DND-41 (cell line): ENCODE data around the gene ZNF330.

Source experiments
- ATAC-seq: fragments of 200-7000 bp; cut with Tn5 transposase; 3 replicates; pipeline ENCODE4 v1.9.1; 2021; ENCODE audit warnings: low read depth; ENCODE audit not compliant: insufficient read depth
- DNase-seq: peaks from one replicate; pipeline ENCODE4 v3.0.0-alpha.2; 2020
- H2AFZ ChIP-seq: 2 replicates; pipeline ENCODE4 v1.6.0; 2012; ENCODE audit warnings: low read depth, low read length
- H3K27ac ChIP-seq: 2 replicates; pipeline ENCODE4 v1.5.1; 2012; ENCODE audit warnings: low read length, inconsistent platforms
- H3K27me3 ChIP-seq: fragments of 200-600 bp; sonication (generic); 2 replicates; pipeline ENCODE4 v1.6.0; 2012; ENCODE audit warnings: low read length, mild to moderate bottlenecking, inconsistent platforms; ENCODE audit not compliant: insufficient read depth, poor library complexity
- H3K36me3 ChIP-seq: 2 replicates; pipeline ENCODE4 v1.5.1; 2012; ENCODE audit warnings: low read length, inconsistent platforms; ENCODE audit not compliant: insufficient read depth
- H3K4me1 ChIP-seq: 2 replicates; pipeline ENCODE4 v1.5.1; 2012; ENCODE audit warnings: mild to moderate bottlenecking, low read length; ENCODE audit not compliant: insufficient read depth
- H3K4me2 ChIP-seq: 2 replicates; pipeline ENCODE4 v1.6.0; 2012; ENCODE audit warnings: mild to moderate bottlenecking, moderate library complexity, low read length, inconsistent platforms; ENCODE audit not compliant: insufficient read depth
- H3K4me3 ChIP-seq, 2 experiments: fragments of 200-600 bp in 1 of 2; shearing (Covaris generic) in 1 of 2; 2 replicates each; pipeline ENCODE4 v1.5.1; 2012 to 2016; ENCODE audit warnings: inconsistent platforms in 2 of 2, low read length in 2 of 2, mild to moderate bottlenecking in 2 of 2, low read depth in 1 of 2, moderate library complexity in 1 of 2
- H3K79me2 ChIP-seq: 2 replicates; pipeline ENCODE4 v1.6.0; 2012; ENCODE audit warnings: low read length, inconsistent platforms; ENCODE audit not compliant: insufficient read depth
- H3K9ac ChIP-seq: 2 replicates; pipeline ENCODE4 v1.6.0; 2012; ENCODE audit warnings: low read depth, mild to moderate bottlenecking, inconsistent platforms, low read length, moderate library complexity
- H3K9me3 ChIP-seq: 2 replicates; pipeline ENCODE4 v1.5.1; 2012; ENCODE audit warnings: low read length, moderate library complexity, mild to moderate bottlenecking, inconsistent platforms; ENCODE audit not compliant: insufficient read depth, severe bottlenecking
- H4K20me1 ChIP-seq: 2 replicates; pipeline ENCODE4 v1.6.0; 2012; ENCODE audit warnings: low read length; ENCODE audit not compliant: insufficient read depth
- CTCF ChIP-seq: IDR thresholded peaks from 2 replicates; pipeline ENCODE4 v1.5.1; 2012; ENCODE audit warnings: borderline replicate concordance, low read length, moderate library complexity, mild to moderate bottlenecking; ENCODE audit not compliant: poor library complexity, severe bottlenecking; ENCODE audit errors: extremely low read depth
- EZH2 ChIP-seq: IDR thresholded peaks from 3 replicates; pipeline ENCODE4 v1.6.1; 2012; ENCODE audit warnings: borderline replicate concordance, low read depth, mild to moderate bottlenecking, moderate library complexity, low read length, inconsistent platforms; ENCODE audit not compliant: severe bottlenecking

Gene ZNF330

DNA sequence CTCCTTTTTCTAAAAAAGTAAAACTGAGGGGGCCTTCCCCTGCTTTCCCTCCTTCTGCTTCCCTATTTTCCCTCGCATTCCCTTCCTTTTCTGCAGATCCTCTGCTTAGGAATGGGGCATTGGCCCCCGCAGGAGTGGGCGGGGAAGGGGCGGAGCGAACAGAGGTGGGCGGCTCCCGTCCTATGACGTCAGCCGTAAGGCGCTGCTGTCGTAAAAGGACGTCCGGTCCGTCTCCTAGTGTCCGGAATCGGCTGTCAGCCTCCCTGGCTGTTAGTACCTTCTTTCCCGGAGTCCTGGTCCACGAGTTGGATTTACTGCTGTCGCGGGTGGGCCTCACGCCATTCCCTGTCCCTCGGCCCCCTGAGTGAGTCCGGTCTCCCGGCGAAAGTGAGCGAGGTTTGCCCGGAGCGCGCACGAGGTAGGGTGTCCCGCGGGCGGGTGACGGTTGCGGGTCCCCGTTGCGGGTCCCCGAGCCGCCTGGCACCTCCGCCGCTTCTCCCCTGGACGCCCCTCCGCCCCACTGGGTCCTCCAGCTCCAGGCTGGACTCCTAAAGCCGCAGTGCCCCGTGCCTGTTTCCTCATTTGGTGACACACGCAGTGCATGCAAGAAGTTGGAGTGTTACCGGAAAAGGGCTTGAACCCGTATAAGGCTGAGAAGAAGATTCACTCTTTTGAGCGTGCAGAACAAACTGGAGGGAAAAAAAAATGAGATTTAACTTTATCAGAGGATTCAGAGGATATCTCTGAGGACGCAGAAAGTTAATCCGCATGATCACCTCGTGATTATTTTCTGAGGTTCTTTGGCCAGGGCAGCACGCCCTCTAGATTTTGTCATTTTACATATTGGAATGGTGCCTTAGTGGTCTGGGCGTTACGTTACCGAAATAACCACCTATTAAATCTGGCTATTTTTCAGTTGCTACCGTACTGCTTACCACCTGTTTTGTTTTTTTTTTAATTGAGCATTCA lies at the start of gene ZNF330:
Gene ZNF330, plus strand, starts transcription at position 205 of the 969 bp plus-strand sequence. CDS start 1,477 bp downstream, outside the sequence.
- Histone ChIP-seq H2AFZ (peak within 1 kb of the TSS; percentile 97), H3K36me3 (peaks cover 37% of the 10 kb centered on the region), H3K79me2 (peaks cover 41% of the 10 kb centered on the region), H3K9me3 (no peaks in the 10 kb centered on the region), H3K4me3 (peak within 1 kb of the TSS; percentile 57 to 88), H3K4me2 (peak within 1 kb of the TSS; percentile 68), H4K20me1 (peaks cover 5% of the 10 kb centered on the region; the same call in 1 of the 2 replicates), H3K4me1 (peaks cover 27% of the 10 kb centered on the region), H3K27me3 (no peaks in the 10 kb centered on the region), H3K9ac (peak within 1 kb of the TSS; percentile 83), H3K27ac (peak within 1 kb of the TSS; percentile 89)
- ATAC-seq (peak; percentile 87), DNase-seq (peak; percentile 87)
- TF ChIP-seq CTCF (peak; percentile 43), EZH2 (no peak)

DNA sequence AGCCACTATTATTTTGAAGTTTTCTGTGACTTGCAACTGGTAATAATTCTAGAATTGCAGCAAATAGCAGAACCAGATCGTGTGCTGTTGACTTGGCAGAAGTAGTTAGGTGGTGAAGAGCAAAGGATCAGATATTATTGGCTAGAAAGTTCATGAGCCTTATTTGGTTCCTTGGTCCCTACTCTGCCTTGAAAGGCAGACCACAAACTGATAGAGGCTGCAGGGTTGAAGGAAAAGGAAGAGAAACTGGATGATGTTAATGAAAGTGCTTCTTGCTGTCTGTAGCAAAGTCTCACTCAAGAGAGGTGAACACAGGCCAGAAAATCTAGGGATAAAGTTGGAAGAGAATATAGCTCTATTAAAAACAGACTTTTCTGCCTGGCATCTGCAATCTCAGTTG lies 46.2 kb upstream of the ZNF330 start:
- Histone ChIP-seq H3K9me3 (no peaks in the 10 kb centered on the region), H3K36me3 (no peaks in the 10 kb centered on the region), H3K27ac (no peak overlapping the region), H4K20me1 (no peaks in the 10 kb centered on the region), H3K79me2 (no peaks in the 10 kb centered on the region), H3K27me3 (peaks cover 2% of the 10 kb centered on the region), H2AFZ (no peak overlapping the region), H3K4me1 (no peaks in the 10 kb centered on the region), H3K9ac (no peak overlapping the region), H3K4me3 (no peak overlapping the region), H3K4me2 (no peak overlapping the region)
- DNase-seq (no peak), ATAC-seq (no peak)
- TF ChIP-seq EZH2 (no peak), CTCF (no peak)

- Histone ChIP-seq H3K27me3 (peaks cover 2% of the 10 kb centered on the region), H3K9me3 (no peaks in the 10 kb centered on the region), H3K9ac (no peak overlapping the region), H3K27ac (no peak overlapping the region), H2AFZ (no peak overlapping the region), H3K4me1 (no peaks in the 10 kb centered on the region), H3K79me2 (no peaks in the 10 kb centered on the region), H3K4me3 (no peak overlapping the region), H4K20me1 (no peaks in the 10 kb centered on the region), H3K36me3 (no peaks in the 10 kb centered on the region), H3K4me2 (no peak overlapping the region)
- ATAC-seq (no peak), DNase-seq (no peak)
- no peak for TF ChIP-seq CTCF
- TF ChIP-seq EZH2, result no peak
Measured at GRCh38 chr4:141177171-141177570, 43.5 kb upstream of the ZNF330 start.
